Keratinocyte (primary cell): ENCODE results near the gene MICAL3.

ENCODE experiments used
- CTCF ChIP-seq, 3 experiments: IDR thresholded peaks in 1 of 3; conservative IDR thresholded peaks in 1 of 3; optimal IDR thresholded peaks in 1 of 3; 2 replicates in 2 of 3; 3 replicates in 1 of 3; pipeline versions ENCODE3 to v1.5.1; 2011; ENCODE audit warnings: low read length in 3 of 3, mild to moderate bottlenecking in 3 of 3, moderate library complexity in 2 of 3, control low read depth in 1 of 3, inconsistent platforms in 1 of 3; ENCODE audit not compliant: insufficient read depth in 2 of 3; ENCODE audit errors: extremely low read depth in 1 of 3
- EZH2 ChIP-seq: IDR thresholded peaks from one replicate; pipeline ENCODE4 v1.6.1; 2012; ENCODE audit warnings: inconsistent platforms, mild to moderate bottlenecking, low read length, moderate library complexity

GRCh38 chr22:17915188-17915587 lies 109.2 kb downstream of the MICAL3 start:
- TF ChIP-seq CTCF (optimal IDR thresholded peaks at IDR 0.05 in 1 of 3, IDR thresholded peaks at IDR 0.05 in 1 of 3, conservative IDR thresholded peaks at IDR 0.05 in 1 of 3; ENCODE audit: extremely low read depth in 1 of 3, insufficient read depth in 2 of 3, low read length in 3 of 3) (no peak), EZH2 (no peak)
